GM12878 (cell line): ENCODE measurements around the gene RRAGD. TPM values are rescaled to one million over a fixed set of nuclear protein-coding genes. Genes with fewer than 3 reads are reported as not detected.

ENCODE experiments used
- ATAC-seq: fragments of 200-7000 bp; cut with Tn5 transposase; 3 replicates; pipeline ENCODE4 v1.9.1; 2020; ENCODE audit warnings: mild to moderate bottlenecking, moderate library complexity
- BruUV-seq: library from RNA; stranded (reverse); fragments of 400-500 nt; replicated peaks from 2 replicates; lab custom pipeline; 2021; lab: Mats Ljungman, UMichigan
- CTCF ChIA-PET: fragments of 300-600 bp; sonication (Branson Sonifier 250); formaldehyde crosslinking; extraction: SDS; loops from one replicate; lab custom pipeline; 2021; ENCODE audit warnings: inconsistent platforms; lab: Yijun Ruan, JAX
- POLR2A ChIA-PET: fragments of 350-600 bp; formaldehyde crosslinking; extraction: SDS; loops from one replicate; lab custom pipeline; 2021; ENCODE audit warnings: inconsistent platforms; lab: Charles Lee
- RAD21 ChIA-PET: fragments of 300-600 bp; sonication (Branson Sonifier 250); formaldehyde crosslinking; loops from one replicate; lab custom pipeline; 2023; ENCODE audit warnings: antibody characterized with exemption; ENCODE audit not compliant: unreplicated experiment; lab: Charles Lee
- SMC1A ChIA-PET: fragments of 300-600 bp; sonication (Branson Sonifier 250); formaldehyde crosslinking; loops from one replicate; lab custom pipeline; 2023; ENCODE audit not compliant: unreplicated experiment, uncharacterized antibody; lab: Charles Lee
- DNase-seq: peaks from one replicate; pipeline ENCODE4 v3.0.0-alpha.2; 2011; ENCODE audit warnings: low read depth, low spot score
- FAIRE-seq: peaks from 3 replicates; lab custom pipeline; 2011; peaks lifted over from hg19 to GRCh38; lab: Jason Lieb, UNC
- H2AFZ ChIP-seq: 2 replicates; pipeline ENCODE4 v1.6.0; 2011; ENCODE audit warnings: low read depth, low read length, control low read depth; ENCODE audit not compliant: control insufficient read depth
- H3K27ac ChIP-seq: 2 replicates; pipeline ENCODE4 v1.5.1; 2011; ENCODE audit warnings: control low read depth; ENCODE audit not compliant: control insufficient read depth, insufficient read depth
- H3K27me3 ChIP-seq, 2 experiments: replicated peaks in 1 of 2; 2 replicates each; pipeline versions ENCODE4 v1.6.0 to v1.6.1; 2011; ENCODE audit warnings: low read length in 1 of 2; ENCODE audit not compliant: control insufficient read depth in 2 of 2, insufficient read depth in 2 of 2
- H3K36me3 ChIP-seq, 2 experiments: 2 replicates each; pipeline ENCODE4 v1.5.1; 2011; ENCODE audit warnings: low read length in 1 of 2; ENCODE audit not compliant: control insufficient read depth in 2 of 2, insufficient read depth in 2 of 2
- H3K4me1 ChIP-seq: 2 replicates; pipeline ENCODE4 v1.6.1; 2011; ENCODE audit warnings: mild to moderate bottlenecking, low read length, moderate library complexity, mixed read lengths; ENCODE audit not compliant: control insufficient read depth, insufficient read depth
- H3K4me2 ChIP-seq: 2 replicates; pipeline ENCODE4 v1.6.0; 2011; ENCODE audit warnings: control low read depth; ENCODE audit not compliant: control insufficient read depth, insufficient read depth
- H3K4me3 ChIP-seq: fragments of 200-600 bp; sonication (generic); 2 replicates; pipeline ENCODE4 v1.5.1; 2016
- H3K79me2 ChIP-seq: 2 replicates; pipeline ENCODE4 v1.6.0; 2011; ENCODE audit warnings: low read length; ENCODE audit not compliant: control insufficient read depth, insufficient read depth
- H3K9ac ChIP-seq: 2 replicates; pipeline ENCODE4 v1.8.0; 2011; ENCODE audit warnings: low read length, control low read depth, mixed read lengths; ENCODE audit not compliant: control insufficient read depth, insufficient read depth
- H3K9me3 ChIP-seq: replicated peaks from 3 replicates; pipeline ENCODE4 v1.5.1; 2011; ENCODE audit warnings: mild to moderate bottlenecking, low read length; ENCODE audit not compliant: control insufficient read depth, insufficient read depth
- H4K20me1 ChIP-seq: 2 replicates; pipeline ENCODE4 v1.6.0; 2011; ENCODE audit not compliant: control insufficient read depth, insufficient read depth
- BHLHE40 ChIP-seq, 2 experiments: fragments of 450-650 bp in 1 of 2; IDR thresholded peaks; 2 replicates each; pipeline ENCODE4 v1.6.1; 2011 to 2017; ENCODE audit warnings: low read depth in 2 of 2, borderline replicate concordance in 1 of 2, improper control_type of control experiment in 1 of 2, low read length in 1 of 2, mild to moderate bottlenecking in 1 of 2
- CBFB ChIP-seq: IDR thresholded peaks from 2 replicates; pipeline ENCODE4 v1.6.1; 2016; ENCODE audit warnings: antibody characterized with exemption, low read depth
- LARP7 ChIP-seq: fragments of 450-650 bp; IDR thresholded peaks from 2 replicates; pipeline ENCODE4 v1.6.1; 2017; ENCODE audit warnings: mild to moderate bottlenecking
- RBBP5 ChIP-seq: fragments of 200-600 bp; sonication (generic); conservative IDR thresholded peaks from 2 replicates; pipeline ENCODE4 v1.6.1; 2016
- SMARCA5 ChIP-seq: fragments of 450-650 bp; IDR thresholded peaks from 2 replicates; pipeline ENCODE4 v1.6.1; 2017; ENCODE audit warnings: mild to moderate bottlenecking
- WGBS: methylation state at CpG from one replicate; pipeline ENCODE4 v1.1.6; 2016; ENCODE audit warnings: low lambda C conversion rate; ENCODE audit not compliant: insufficient replicate concordance, insufficient coverage; ENCODE audit errors: missing lambda C conversion rate; 5-methylcytosine and 5-hydroxymethylcytosine counted together
- in situ Hi-C: fragments of 300-500 bp; cut with MboI; formaldehyde crosslinking; loops from 9 replicates; pipeline ENCODE4 v1.14.3; 2018; ENCODE audit warnings: mixed read lengths
- intact Hi-C: fragments of 100-400 bp; cut with micrococcal nuclease; formaldehyde crosslinking; loops from one replicate; pipeline ENCODE4 v1.14.2; 2022; ENCODE audit not compliant: unreplicated experiment
- polyA plus RNA-seq, 11 experiments: library from polyadenylated mRNA; depleted of rRNA in 4 of 11; unstranded in 6 of 11; stranded (reverse) in 5 of 11; fragments of >200 nt; fragmentation: Nextera tagmentation in 4 of 11; fragmentation: Illumina TruSeq in 1 of 11; extraction: Ambion mirVana in 4 of 11; extraction: Trizol in 1 of 11; gene quantifications; 1 replicate in 1 of 11; 2 replicates in 10 of 11; pipeline versions ENCODE4 v1.2.1 to v1.2.3, GENCODE V29; 2011 to 2016; ENCODE audit warnings: inconsistent platforms in 2 of 11, missing spikeins in 2 of 11, low read depth in 1 of 11
- total RNA-seq, 4 experiments: library from RNA; depleted of rRNA in 3 of 4; stranded (reverse); fragments of >200 nt in 3 of 4; fragmentation: Illumina TruSeq in 1 of 4; extraction: Trizol in 1 of 4; gene quantifications; 2 replicates each; pipeline versions ENCODE4 v1.2.1 to v1.2.3, GENCODE V29; 2013 to 2021
- TF ChIP-seq, protein P1 (sequence below): fragments of 150-350 bp; IDR thresholded peaks from 2 replicates; pipeline ENCODE4 v1.6.1; 2016; ENCODE audit warnings: low read depth, low read length
- TF ChIP-seq, protein P2 (sequence below): fragments of 450-650 bp; IDR thresholded peaks from 2 replicates; pipeline ENCODE4 v1.6.1; 2017; ENCODE audit warnings: mild to moderate bottlenecking, moderate library complexity

The RRAGD gene
- total and polyA plus RNA-seq, 10 of the 15 experiments (the other 5 are each of a cell fraction or from before 2014, with no cell fraction given) = 4.6 to 17.4 (median 8.5) TPM

DNA sequence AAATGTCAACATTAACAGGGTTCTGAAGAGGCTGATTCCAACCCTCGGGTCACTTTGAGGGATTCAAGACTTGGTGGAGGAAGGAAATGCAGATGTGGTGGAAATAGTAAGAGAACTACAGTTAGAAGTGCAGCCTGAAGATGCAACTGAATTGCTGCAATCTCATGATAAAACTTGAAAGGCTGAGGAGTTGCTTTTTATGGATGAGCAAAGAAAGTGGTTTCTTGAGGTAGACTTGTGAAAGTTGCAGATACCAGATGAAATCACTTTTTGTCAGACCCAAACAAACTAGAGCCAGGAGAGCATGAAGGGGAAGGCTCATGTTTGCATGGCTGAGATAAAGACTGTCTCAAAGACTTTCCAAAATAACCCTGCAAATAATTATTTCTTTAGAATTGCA, 37.1 kb upstream of the RRAGD start:
- intact Hi-C loops (no loop called here), in situ Hi-C loops (no loop called here)
- H2AFZ ChIP-seq = no peak overlapping the region
- H3K4me2 ChIP-seq = no peak overlapping the region
- no peak overlapping the region for H3K9ac ChIP-seq
- ChIA-PET POLR2A (no interaction called here), SMC1A (no interaction called here), RAD21 (no interaction called here), CTCF (no interaction called here)
- DNase-seq (no peak), FAIRE-seq (no peak), ATAC-seq (no peak)
- no peaks in the 10 kb centered on the region for H3K79me2 ChIP-seq
- no peaks in the 10 kb centered on the region for H3K36me3 ChIP-seq
- TF ChIP-seq CBFB (no peak), LARP7 (no peak), SMARCA5 (no peak), RBBP5 (no peak), BHLHE40 (IDR thresholded peaks at IDR 0.05; ENCODE audit: borderline replicate concordance in 1 of 2, low read depth in 2 of 2, low read length in 1 of 2) (no peak)
- TF ChIP-seq, protein P1, sequence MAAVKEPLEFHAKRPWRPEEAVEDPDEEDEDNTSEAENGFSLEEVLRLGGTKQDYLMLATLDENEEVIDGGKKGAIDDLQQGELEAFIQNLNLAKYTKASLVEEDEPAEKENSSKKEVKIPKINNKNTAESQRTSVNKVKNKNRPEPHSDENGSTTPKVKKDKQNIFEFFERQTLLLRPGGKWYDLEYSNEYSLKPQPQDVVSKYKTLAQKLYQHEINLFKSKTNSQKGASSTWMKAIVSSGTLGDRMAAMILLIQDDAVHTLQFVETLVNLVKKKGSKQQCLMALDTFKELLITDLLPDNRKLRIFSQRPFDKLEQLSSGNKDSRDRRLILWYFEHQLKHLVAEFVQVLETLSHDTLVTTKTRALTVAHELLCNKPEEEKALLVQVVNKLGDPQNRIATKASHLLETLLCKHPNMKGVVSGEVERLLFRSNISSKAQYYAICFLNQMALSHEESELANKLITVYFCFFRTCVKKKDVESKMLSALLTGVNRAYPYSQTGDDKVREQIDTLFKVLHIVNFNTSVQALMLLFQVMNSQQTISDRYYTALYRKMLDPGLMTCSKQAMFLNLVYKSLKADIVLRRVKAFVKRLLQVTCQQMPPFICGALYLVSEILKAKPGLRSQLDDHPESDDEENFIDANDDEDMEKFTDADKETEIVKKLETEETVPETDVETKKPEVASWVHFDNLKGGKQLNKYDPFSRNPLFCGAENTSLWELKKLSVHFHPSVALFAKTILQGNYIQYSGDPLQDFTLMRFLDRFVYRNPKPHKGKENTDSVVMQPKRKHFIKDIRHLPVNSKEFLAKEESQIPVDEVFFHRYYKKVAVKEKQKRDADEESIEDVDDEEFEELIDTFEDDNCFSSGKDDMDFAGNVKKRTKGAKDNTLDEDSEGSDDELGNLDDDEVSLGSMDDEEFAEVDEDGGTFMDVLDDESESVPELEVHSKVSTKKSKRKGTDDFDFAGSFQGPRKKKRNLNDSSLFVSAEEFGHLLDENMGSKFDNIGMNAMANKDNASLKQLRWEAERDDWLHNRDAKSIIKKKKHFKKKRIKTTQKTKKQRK = no peak
- TF ChIP-seq, protein P2, sequence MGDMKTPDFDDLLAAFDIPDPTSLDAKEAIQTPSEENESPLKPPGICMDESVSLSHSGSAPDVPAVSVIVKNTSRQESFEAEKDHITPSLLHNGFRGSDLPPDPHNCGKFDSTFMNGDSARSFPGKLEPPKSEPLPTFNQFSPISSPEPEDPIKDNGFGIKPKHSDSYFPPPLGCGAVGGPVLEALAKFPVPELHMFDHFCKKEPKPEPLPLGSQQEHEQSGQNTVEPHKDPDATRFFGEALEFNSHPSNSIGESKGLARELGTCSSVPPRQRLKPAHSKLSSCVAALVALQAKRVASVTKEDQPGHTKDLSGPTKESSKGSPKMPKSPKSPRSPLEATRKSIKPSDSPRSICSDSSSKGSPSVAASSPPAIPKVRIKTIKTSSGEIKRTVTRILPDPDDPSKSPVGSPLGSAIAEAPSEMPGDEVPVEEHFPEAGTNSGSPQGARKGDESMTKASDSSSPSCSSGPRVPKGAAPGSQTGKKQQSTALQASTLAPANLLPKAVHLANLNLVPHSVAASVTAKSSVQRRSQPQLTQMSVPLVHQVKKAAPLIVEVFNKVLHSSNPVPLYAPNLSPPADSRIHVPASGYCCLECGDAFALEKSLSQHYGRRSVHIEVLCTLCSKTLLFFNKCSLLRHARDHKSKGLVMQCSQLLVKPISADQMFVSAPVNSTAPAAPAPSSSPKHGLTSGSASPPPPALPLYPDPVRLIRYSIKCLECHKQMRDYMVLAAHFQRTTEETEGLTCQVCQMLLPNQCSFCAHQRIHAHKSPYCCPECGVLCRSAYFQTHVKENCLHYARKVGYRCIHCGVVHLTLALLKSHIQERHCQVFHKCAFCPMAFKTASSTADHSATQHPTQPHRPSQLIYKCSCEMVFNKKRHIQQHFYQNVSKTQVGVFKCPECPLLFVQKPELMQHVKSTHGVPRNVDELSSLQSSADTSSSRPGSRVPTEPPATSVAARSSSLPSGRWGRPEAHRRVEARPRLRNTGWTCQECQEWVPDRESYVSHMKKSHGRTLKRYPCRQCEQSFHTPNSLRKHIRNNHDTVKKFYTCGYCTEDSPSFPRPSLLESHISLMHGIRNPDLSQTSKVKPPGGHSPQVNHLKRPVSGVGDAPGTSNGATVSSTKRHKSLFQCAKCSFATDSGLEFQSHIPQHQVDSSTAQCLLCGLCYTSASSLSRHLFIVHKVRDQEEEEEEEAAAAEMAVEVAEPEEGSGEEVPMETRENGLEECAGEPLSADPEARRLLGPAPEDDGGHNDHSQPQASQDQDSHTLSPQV = no peak
- no peaks in the 10 kb centered on the region for H3K4me1 ChIP-seq
- no peaks in the 10 kb centered on the region; the same call in 2 of the 3 replicates for H3K9me3 ChIP-seq
- no peak overlapping the region for H3K4me3 ChIP-seq
- no peak overlapping the region for H3K27ac ChIP-seq
- no peaks in the 10 kb centered on the region for H3K27me3 ChIP-seq
- WGBS = 22% methylated on average over 1 of the region's 1 CpG
- no peaks in the 10 kb centered on the region for H4K20me1 ChIP-seq
- no TSS peak for BruUV-seq
